ENCODE results near the gene MCAM. TPM values are rescaled to one million over a fixed set of nuclear protein-coding genes. Genes with fewer than 3 reads are reported as not detected.

Gene MCAM
- total and polyA plus RNA-seq, 4 donors: 2.2 to 49.6 (median 9.3) TPM

GRCh38 chr11:119277660-119278059, 39.3 kb downstream of the MCAM start:
- WGBS: 96% methylated on average over 1 of the region's 1 CpG
- H3K4me3 ChIP-seq (ENCODE audit: low read depth in 1 of 3, low read length in 3 of 3): no peak overlapping the region
- H3K9me3 ChIP-seq (ENCODE audit: control insufficient read depth in 4 of 4, low read length in 3 of 4): no peaks in the 10 kb centered on the region
- no peaks in the 10 kb centered on the region for H3K27me3 ChIP-seq (ENCODE audit: control insufficient read depth in 4 of 4, insufficient read depth in 4 of 4, low read length in 3 of 4)
- no peak overlapping the region for H3K9ac ChIP-seq (ENCODE audit: low read depth in 1 of 2, low read length in 2 of 2)
- peaks cover 0 to 15% (median 11%) of the 10 kb centered on the region in 4 donors for H3K36me3 ChIP-seq (ENCODE audit: control insufficient read depth in 4 of 4, insufficient read depth in 3 of 4, low read depth in 1 of 4, low read length in 3 of 4)
- peaks cover 0 to 8% (median 5%) of the 10 kb centered on the region in 4 donors for H3K4me1 ChIP-seq (ENCODE audit: control insufficient read depth in 4 of 4, insufficient read depth in 4 of 4, low read length in 3 of 4)
- TF ChIP-seq HNF4G (IDR thresholded peaks at IDR 0.05) (no peak), JUND (IDR thresholded peaks at IDR 0.05) (no peak), ZBTB33 (IDR thresholded peaks at IDR 0.05) (no peak), RXRA (IDR thresholded peaks at IDR 0.05) (no peak), NR2F2 (IDR thresholded peaks at IDR 0.05) (no peak), ATF3 (IDR thresholded peaks at IDR 0.05) (no peak), RAD21 (IDR thresholded peaks at IDR 0.05) (no peak), FOXA1 (IDR thresholded peaks at IDR 0.05) (no peak), SP1 (IDR thresholded peaks at IDR 0.05) (no peak), GABPA (IDR thresholded peaks at IDR 0.05 in 1 of 2, conservative IDR thresholded peaks at IDR 0.05 in 1 of 2) (no peak)
- TF ChIP-seq, protein P1, sequence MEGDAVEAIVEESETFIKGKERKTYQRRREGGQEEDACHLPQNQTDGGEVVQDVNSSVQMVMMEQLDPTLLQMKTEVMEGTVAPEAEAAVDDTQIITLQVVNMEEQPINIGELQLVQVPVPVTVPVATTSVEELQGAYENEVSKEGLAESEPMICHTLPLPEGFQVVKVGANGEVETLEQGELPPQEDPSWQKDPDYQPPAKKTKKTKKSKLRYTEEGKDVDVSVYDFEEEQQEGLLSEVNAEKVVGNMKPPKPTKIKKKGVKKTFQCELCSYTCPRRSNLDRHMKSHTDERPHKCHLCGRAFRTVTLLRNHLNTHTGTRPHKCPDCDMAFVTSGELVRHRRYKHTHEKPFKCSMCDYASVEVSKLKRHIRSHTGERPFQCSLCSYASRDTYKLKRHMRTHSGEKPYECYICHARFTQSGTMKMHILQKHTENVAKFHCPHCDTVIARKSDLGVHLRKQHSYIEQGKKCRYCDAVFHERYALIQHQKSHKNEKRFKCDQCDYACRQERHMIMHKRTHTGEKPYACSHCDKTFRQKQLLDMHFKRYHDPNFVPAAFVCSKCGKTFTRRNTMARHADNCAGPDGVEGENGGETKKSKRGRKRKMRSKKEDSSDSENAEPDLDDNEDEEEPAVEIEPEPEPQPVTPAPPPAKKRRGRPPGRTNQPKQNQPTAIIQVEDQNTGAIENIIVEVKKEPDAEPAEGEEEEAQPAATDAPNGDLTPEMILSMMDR (IDR thresholded peaks at IDR 0.05; ENCODE audit: low read depth, low read length, missing input control): no peak
- TF ChIP-seq, protein P2, sequence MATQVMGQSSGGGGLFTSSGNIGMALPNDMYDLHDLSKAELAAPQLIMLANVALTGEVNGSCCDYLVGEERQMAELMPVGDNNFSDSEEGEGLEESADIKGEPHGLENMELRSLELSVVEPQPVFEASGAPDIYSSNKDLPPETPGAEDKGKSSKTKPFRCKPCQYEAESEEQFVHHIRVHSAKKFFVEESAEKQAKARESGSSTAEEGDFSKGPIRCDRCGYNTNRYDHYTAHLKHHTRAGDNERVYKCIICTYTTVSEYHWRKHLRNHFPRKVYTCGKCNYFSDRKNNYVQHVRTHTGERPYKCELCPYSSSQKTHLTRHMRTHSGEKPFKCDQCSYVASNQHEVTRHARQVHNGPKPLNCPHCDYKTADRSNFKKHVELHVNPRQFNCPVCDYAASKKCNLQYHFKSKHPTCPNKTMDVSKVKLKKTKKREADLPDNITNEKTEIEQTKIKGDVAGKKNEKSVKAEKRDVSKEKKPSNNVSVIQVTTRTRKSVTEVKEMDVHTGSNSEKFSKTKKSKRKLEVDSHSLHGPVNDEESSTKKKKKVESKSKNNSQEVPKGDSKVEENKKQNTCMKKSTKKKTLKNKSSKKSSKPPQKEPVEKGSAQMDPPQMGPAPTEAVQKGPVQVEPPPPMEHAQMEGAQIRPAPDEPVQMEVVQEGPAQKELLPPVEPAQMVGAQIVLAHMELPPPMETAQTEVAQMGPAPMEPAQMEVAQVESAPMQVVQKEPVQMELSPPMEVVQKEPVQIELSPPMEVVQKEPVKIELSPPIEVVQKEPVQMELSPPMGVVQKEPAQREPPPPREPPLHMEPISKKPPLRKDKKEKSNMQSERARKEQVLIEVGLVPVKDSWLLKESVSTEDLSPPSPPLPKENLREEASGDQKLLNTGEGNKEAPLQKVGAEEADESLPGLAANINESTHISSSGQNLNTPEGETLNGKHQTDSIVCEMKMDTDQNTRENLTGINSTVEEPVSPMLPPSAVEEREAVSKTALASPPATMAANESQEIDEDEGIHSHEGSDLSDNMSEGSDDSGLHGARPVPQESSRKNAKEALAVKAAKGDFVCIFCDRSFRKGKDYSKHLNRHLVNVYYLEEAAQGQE (IDR thresholded peaks at IDR 0.05): no peak
- TF ChIP-seq, protein P3, sequence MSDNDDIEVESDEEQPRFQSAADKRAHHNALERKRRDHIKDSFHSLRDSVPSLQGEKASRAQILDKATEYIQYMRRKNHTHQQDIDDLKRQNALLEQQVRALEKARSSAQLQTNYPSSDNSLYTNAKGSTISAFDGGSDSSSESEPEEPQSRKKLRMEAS (IDR thresholded peaks at IDR 0.05): no peak
- H3K27ac ChIP-seq (ENCODE audit: low read depth in 1 of 2, low read length in 2 of 2): no peak overlapping the region
- no peak for DNase-seq (ENCODE audit: low spot score)

DNA sequence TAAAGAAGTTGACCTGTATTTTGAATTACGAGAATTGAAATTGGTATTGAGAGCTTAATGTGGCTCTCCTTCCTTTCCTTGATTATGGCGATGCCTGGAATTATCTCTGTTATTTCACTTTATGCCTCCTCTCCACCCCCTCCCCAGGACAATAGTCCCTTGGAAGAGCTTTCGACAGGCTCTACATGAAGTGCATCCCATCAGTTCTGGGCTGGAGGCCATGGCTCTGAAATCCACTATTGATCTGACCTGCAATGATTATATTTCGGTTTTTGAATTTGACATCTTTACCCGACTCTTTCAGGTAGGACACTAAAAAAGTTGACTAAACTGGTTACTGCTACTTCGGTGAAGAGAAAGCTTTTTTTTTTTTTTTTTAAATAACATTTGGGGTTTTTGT, 43.2 kb downstream of the MCAM start:
- DNase-seq (ENCODE audit: low spot score): no peak
- 55% methylated on average over 6 of the region's 6 CpGs for WGBS
- Histone ChIP-seq H3K9ac (ENCODE audit: low read depth in 1 of 2, low read length in 2 of 2) (no peak overlapping the region), H3K9me3 (ENCODE audit: control insufficient read depth in 4 of 4, low read length in 3 of 4) (no peaks in the 10 kb centered on the region), H3K27ac (ENCODE audit: low read depth in 1 of 2, low read length in 2 of 2) (no peak overlapping the region), H3K27me3 (ENCODE audit: control insufficient read depth in 4 of 4, insufficient read depth in 4 of 4, low read length in 3 of 4) (no peaks in the 10 kb centered on the region), H3K4me3 (ENCODE audit: low read depth in 1 of 3, low read length in 3 of 3) (no peak overlapping the region), H3K4me1 (ENCODE audit: control insufficient read depth in 4 of 4, insufficient read depth in 4 of 4, low read length in 3 of 4) (peaks cover 0 to 8% (median 5%) of the 10 kb centered on the region in 4 donors), H3K36me3 (ENCODE audit: control insufficient read depth in 4 of 4, insufficient read depth in 3 of 4, low read depth in 1 of 4, low read length in 3 of 4) (peaks cover 0 to 6% (median 6%) of the 10 kb centered on the region in 4 donors)
- no peak for TF ChIP-seq FOXA1 (IDR thresholded peaks at IDR 0.05)
- no peak for TF ChIP-seq EGR1 (IDR thresholded peaks at IDR 0.05; ENCODE audit: low read depth in 2 of 2)
- TF ChIP-seq GABPA (IDR thresholded peaks at IDR 0.05 in 1 of 2, conservative IDR thresholded peaks at IDR 0.05 in 1 of 2): no peak
- TF ChIP-seq RXRA (IDR thresholded peaks at IDR 0.05): no peak
